A673 (cell line): ENCODE measurements around the gene DHRS3. TPM values are rescaled to one million over a fixed set of nuclear protein-coding genes. Genes with fewer than 3 reads are reported as not detected.

Experiments used
- BruUV-seq: library from RNA; stranded (reverse); fragments of 400-500 nt; replicated peaks from 2 replicates; lab custom pipeline; 2021; lab: Mats Ljungman, UMichigan
- CTCF ChIA-PET: fragments of 300-600 bp; sonication (Branson Sonifier 250); formaldehyde crosslinking; loops from one replicate; lab custom pipeline; 2022; ENCODE audit warnings: antibody characterized with exemption; lab: Charles Lee
- POLR2A ChIA-PET: fragments of 300-600 bp; sonication (Branson Sonifier 250); formaldehyde crosslinking; loops from one replicate; lab custom pipeline; 2022; ENCODE audit warnings: antibody characterized with exemption; ENCODE audit not compliant: low non-redundant PET; lab: Charles Lee
- DNase-seq: peaks from one replicate; pipeline ENCODE4 v3.0.0-alpha.2; 2015; ENCODE audit warnings: low spot score
- H3K27ac ChIP-seq: fragments of 200-600 bp; sonication (generic); 2 replicates; pipeline ENCODE4 v1.5.1; 2016; ENCODE audit warnings: mixed run types, low read depth, mild to moderate bottlenecking, mixed read lengths, antibody characterized with exemption, low read length; ENCODE audit not compliant: poor library complexity, severe bottlenecking
- H3K27me3 ChIP-seq: fragments of 200-600 bp; sonication (generic); replicated peaks from 2 replicates; pipeline ENCODE4 v1.6.1; 2017; ENCODE audit warnings: mixed run types, low read depth, mild to moderate bottlenecking, mixed read lengths, antibody characterized with exemption, low read length; ENCODE audit not compliant: insufficient read depth, poor library complexity
- H3K36me3 ChIP-seq: fragments of 200-600 bp; sonication (generic); 2 replicates; pipeline ENCODE4 v1.6.1; 2016; ENCODE audit warnings: mixed run types, mild to moderate bottlenecking, mixed read lengths, antibody characterized with exemption, low read length; ENCODE audit not compliant: insufficient read depth, poor library complexity, severe bottlenecking
- H3K4me1 ChIP-seq: fragments of 200-600 bp; sonication (generic); 2 replicates; pipeline ENCODE4 v1.6.1; 2017; ENCODE audit warnings: mixed run types, mild to moderate bottlenecking, mixed read lengths, antibody characterized with exemption, low read length; ENCODE audit not compliant: insufficient read depth, poor library complexity, severe bottlenecking
- H3K4me3 ChIP-seq: fragments of 200-600 bp; sonication (generic); 2 replicates; pipeline ENCODE4 v1.5.1; 2016; ENCODE audit warnings: low read depth, mixed run types, mild to moderate bottlenecking, mixed read lengths, low read length; ENCODE audit not compliant: poor library complexity, severe bottlenecking
- H3K9me3 ChIP-seq: fragments of 200-600 bp; sonication (generic); 2 replicates; pipeline ENCODE4 v1.6.1; 2016; ENCODE audit warnings: mixed run types, low read depth, mild to moderate bottlenecking, mixed read lengths, antibody characterized with exemption, low read length; ENCODE audit not compliant: poor library complexity, severe bottlenecking
- EZH2 ChIP-seq: fragments of 200-600 bp; sonication (generic); IDR thresholded peaks from 2 replicates; pipeline ENCODE4 v1.6.1; 2017; ENCODE audit warnings: borderline replicate concordance, low read depth, mild to moderate bottlenecking, mixed read lengths, antibody characterized with exemption, low read length; ENCODE audit not compliant: poor library complexity, severe bottlenecking
- intact Hi-C: fragments of 100-400 bp; cut with micrococcal nuclease; formaldehyde crosslinking; loops from one replicate; pipeline ENCODE4 v1.10.0; 2022; ENCODE audit not compliant: unreplicated experiment
- total RNA-seq: library from RNA; stranded (reverse); gene quantifications from 2 replicates; pipeline ENCODE4 v1.2.3, GENCODE V29; 2021
- TF ChIP-seq, protein P1 (sequence below): fragments of 300-800, 200-600 bp; sonication (generic); conservative IDR thresholded peaks from 2 replicates; pipeline ENCODE4 v1.5.1; 2017; ENCODE audit warnings: low read depth, mild to moderate bottlenecking, antibody characterized with exemption, low read length, moderate library complexity, mixed read lengths

Gene DHRS3
- total RNA-seq, 1 experiment from 2014 or later, result 2.4 TPM

DNA sequence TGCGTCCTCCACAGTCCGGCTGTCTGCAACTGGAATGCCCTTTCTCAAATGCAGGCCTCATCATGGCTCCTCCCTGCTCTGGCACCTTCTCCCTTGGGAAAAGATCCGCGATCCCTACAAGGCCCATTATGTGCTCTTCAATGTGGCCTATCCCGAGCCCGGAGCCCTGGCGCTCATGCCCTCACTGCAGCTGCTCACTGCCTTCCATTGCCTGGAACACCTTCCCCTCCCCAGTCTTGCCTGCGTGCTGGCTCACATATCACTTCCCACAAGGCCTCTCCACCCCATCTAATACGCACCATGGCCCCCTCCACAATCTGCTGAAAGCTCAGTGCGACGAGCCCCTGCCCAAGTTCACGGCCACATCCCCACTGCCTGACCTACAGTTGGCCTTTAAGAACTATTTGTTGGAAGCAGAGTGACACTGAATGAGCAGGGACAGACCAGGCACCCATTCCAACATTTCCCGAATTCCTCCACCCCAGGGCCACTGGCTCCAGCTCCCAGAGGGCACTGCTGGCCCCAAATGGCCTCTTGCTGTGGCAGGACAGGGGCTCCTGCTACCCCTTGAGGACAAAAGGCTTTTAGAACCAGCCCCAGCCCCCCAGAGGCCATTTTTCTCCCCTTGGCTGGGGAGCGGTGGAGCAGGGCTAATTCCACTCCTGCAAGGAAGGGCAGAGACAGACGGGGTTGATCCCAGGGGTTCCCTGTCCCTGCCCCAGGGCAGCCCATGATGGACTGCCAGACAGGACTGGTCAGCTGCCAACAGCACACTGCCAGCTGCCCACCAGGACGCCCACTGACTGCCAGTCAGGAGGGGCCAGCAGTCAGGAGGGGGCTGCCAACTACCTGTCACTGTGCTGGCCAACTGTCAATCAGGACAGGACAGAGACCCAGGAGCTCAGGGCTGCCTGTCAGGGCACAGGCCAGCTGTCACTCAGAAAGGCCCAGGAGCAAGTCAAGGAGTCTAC is 64.8 kb downstream of the DHRS3 start:
- no TSS peak for BruUV-seq
- intact Hi-C loops, result no loop called here
- DNase-seq, result no peak
- H3K27me3 ChIP-seq, result no peaks in the 10 kb centered on the region
- H3K4me1 ChIP-seq, result no peaks in the 10 kb centered on the region
- no peaks in the 10 kb centered on the region for H3K36me3 ChIP-seq
- no peak overlapping the region for H3K4me3 ChIP-seq
- ChIA-PET POLR2A (no interaction called here), CTCF (no interaction called here)
- no peak for TF ChIP-seq EZH2
- TF ChIP-seq, protein P1, sequence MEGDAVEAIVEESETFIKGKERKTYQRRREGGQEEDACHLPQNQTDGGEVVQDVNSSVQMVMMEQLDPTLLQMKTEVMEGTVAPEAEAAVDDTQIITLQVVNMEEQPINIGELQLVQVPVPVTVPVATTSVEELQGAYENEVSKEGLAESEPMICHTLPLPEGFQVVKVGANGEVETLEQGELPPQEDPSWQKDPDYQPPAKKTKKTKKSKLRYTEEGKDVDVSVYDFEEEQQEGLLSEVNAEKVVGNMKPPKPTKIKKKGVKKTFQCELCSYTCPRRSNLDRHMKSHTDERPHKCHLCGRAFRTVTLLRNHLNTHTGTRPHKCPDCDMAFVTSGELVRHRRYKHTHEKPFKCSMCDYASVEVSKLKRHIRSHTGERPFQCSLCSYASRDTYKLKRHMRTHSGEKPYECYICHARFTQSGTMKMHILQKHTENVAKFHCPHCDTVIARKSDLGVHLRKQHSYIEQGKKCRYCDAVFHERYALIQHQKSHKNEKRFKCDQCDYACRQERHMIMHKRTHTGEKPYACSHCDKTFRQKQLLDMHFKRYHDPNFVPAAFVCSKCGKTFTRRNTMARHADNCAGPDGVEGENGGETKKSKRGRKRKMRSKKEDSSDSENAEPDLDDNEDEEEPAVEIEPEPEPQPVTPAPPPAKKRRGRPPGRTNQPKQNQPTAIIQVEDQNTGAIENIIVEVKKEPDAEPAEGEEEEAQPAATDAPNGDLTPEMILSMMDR, result no peak
- no peak overlapping the region for H3K27ac ChIP-seq
- H3K9me3 ChIP-seq, result no peaks in the 10 kb centered on the region

DNA sequence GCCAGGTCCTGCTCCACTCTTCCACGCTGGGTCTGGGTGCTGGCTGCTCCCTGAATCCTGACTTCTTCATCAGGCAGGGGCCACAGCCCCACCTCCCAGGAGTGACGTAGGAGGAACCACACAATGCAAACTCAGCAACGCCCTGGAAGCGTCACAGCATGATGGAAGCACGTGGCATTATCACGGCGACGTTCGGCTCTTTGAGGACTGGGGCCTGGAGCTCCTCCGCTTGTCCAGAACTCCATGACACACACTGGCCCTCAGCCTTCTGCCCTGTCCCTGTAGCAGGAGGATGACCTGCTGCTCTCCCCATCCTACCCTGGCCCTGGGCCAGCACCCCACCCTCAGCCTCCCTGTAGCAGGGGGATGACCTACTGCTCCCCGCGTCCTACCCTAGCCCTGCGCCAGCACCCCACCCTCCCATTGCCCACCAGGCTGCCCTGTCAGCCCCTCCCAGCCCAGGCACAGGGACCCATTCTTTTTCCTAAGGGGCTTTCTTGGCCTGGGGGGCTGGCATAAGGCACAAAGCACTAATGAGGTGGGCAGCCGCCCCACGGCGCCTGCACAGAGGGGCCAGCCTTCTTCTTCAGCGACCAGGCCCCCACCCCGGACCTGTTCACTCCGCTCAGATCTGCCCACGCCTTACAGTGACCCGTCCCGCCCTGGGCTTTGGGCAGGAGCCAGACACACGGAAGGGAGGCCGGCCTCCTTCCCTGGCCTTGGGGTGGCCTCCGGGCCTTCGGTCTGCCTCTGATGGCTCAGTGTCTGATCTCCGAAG is 65.7 kb downstream of the DHRS3 start:
- Histone ChIP-seq H3K9me3 (no peaks in the 10 kb centered on the region), H3K4me3 (no peak overlapping the region), H3K27me3 (no peaks in the 10 kb centered on the region), H3K4me1 (no peaks in the 10 kb centered on the region), H3K27ac (no peak overlapping the region), H3K36me3 (no peaks in the 10 kb centered on the region)
- BruUV-seq, result no TSS peak
- no peak for TF ChIP-seq EZH2
- TF ChIP-seq, protein P1, result no peak
- no peak for DNase-seq
- intact Hi-C loops, result no loop called here
- CTCF ChIA-PET, result no interaction called here
- POLR2A ChIA-PET, result no interaction called here

DNA sequence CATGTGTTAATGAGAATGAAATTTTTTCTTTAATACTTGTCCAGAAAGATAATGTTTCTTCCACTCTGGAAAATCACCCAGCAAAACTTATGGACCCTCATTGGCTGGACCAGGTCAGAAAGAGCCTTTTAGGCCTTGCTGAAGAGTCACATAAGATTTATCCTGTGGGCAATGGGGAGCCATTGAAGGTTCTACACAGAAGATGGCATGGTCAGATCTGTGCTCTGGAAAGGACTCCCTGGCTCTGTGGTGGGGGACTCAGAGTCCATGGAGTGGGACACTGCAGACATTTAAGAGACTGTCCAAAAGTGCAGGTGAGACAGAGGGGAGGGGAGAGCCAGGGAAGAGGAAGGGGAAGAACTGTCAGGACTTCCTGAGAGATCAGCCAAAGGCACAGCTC is 66.4 kb downstream of the DHRS3 start:
- Histone ChIP-seq H3K9me3 (no peaks in the 10 kb centered on the region), H3K27me3 (no peaks in the 10 kb centered on the region), H3K36me3 (no peaks in the 10 kb centered on the region), H3K27ac (no peak overlapping the region), H3K4me1 (no peaks in the 10 kb centered on the region), H3K4me3 (no peak overlapping the region)
- POLR2A ChIA-PET, result no interaction called here
- CTCF ChIA-PET, result no interaction called here
- BruUV-seq, result no TSS peak
- TF ChIP-seq, protein P1, result no peak
- no peak for TF ChIP-seq EZH2
- DNase-seq, result no peak
- intact Hi-C loops, result no loop called here
